Measurements from ENCODE around the gene SCAF11. TPM values are rescaled to one million over a fixed set of nuclear protein-coding genes. Genes with fewer than 3 reads are reported as not detected.

SCAF11 gene
- total and polyA plus RNA-seq, 4 donors, result 56.9 to 102 (median 74.0) TPM

- no peak for DNase-seq (ENCODE audit: low read depth in 4 of 6, low spot score in 6 of 6)
- 98% methylated on average over 5 of the region's 5 CpGs for WGBS (ENCODE audit: insufficient coverage)
- H3K9me3 ChIP-seq (ENCODE audit: control insufficient read depth, insufficient read depth, low read length), result peaks cover 6% of the 10 kb centered on the region
- no peaks in the 10 kb centered on the region for H3K27me3 ChIP-seq (ENCODE audit: control insufficient read depth, insufficient read depth, low read length)
- H3K4me1 ChIP-seq (ENCODE audit: control insufficient read depth, insufficient read depth, low read length), result no peaks in the 10 kb centered on the region
- H3K27ac ChIP-seq (ENCODE audit: low read depth, low read length), result no peak overlapping the region
- H3K36me3 ChIP-seq (ENCODE audit: control insufficient read depth, insufficient read depth, low read length), result peaks cover 20% of the 10 kb centered on the region
- no peak overlapping the region for H3K4me3 ChIP-seq (ENCODE audit: low read depth, low read length)
Measured at GRCh38 chr12:45877069-45877468, 113.3 kb downstream of the SCAF11 start.

GRCh38 chr12:45872446-45872845 is 117.9 kb downstream of the SCAF11 start:
- Histone ChIP-seq H3K4me3 (ENCODE audit: low read depth, low read length) (no peak overlapping the region), H3K4me1 (ENCODE audit: control insufficient read depth, insufficient read depth, low read length) (no peaks in the 10 kb centered on the region), H3K9me3 (ENCODE audit: control insufficient read depth, insufficient read depth, low read length) (peaks cover 6% of the 10 kb centered on the region), H3K36me3 (ENCODE audit: control insufficient read depth, insufficient read depth, low read length) (peaks cover 30% of the 10 kb centered on the region), H3K27me3 (ENCODE audit: control insufficient read depth, insufficient read depth, low read length) (no peaks in the 10 kb centered on the region), H3K27ac (ENCODE audit: low read depth, low read length) (no peak overlapping the region)
- 100% methylated on average over 1 of the region's 7 CpGs for WGBS (ENCODE audit: insufficient coverage)
- no peak for DNase-seq (ENCODE audit: low read depth in 4 of 6, low spot score in 6 of 6)

Small RNA genes within 50 kb of the gene (small RNA-seq; reads per million reads assigned to genes)
- not detected for gene RN7SL246P (ENCODE audit: low replicate concordance)
